Measurements from ENCODE around the gene CCDC191.

The CCDC191 gene, protein sequence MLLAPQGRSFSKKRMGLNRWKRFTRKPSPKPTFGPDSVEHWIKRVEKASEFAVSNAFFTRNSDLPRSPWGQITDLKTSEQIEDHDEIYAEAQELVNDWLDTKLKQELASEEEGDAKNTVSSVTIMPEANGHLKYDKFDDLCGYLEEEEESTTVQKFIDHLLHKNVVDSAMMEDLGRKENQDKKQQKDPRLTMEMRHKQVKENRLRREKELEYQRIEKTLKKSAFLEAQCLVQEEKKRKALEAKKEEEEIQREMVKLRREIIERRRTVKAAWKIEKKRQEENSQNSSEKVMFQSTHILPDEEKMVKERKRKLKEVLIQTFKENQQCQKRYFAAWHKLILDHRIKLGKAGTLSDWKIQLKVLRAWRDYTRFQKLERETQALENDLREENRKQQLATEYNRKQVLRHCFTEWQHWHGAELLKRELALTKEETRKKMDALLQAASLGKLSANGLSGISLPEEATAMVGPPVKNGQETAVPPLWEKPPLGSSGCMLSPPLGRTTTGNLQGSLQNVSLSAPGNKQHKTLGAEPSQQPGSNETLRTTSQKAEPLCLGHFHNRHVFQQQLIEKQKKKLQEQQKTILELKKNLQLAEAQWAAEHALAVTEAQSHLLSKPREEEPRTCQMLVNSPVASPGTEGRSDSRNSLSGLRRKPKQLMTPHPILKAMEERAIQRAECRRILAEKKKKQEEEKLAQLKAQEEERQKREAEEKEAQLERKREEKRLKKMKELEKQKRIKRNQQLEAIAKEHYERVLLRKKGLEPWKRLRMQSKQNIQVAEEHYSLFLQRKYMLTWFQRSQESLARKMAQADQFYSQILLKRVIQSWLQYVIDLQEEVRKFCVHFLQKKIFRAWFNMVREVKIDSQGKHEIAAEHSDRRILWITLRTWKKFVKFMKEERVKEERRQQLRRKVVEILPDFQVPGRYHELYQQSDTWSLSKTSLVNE

DNA sequence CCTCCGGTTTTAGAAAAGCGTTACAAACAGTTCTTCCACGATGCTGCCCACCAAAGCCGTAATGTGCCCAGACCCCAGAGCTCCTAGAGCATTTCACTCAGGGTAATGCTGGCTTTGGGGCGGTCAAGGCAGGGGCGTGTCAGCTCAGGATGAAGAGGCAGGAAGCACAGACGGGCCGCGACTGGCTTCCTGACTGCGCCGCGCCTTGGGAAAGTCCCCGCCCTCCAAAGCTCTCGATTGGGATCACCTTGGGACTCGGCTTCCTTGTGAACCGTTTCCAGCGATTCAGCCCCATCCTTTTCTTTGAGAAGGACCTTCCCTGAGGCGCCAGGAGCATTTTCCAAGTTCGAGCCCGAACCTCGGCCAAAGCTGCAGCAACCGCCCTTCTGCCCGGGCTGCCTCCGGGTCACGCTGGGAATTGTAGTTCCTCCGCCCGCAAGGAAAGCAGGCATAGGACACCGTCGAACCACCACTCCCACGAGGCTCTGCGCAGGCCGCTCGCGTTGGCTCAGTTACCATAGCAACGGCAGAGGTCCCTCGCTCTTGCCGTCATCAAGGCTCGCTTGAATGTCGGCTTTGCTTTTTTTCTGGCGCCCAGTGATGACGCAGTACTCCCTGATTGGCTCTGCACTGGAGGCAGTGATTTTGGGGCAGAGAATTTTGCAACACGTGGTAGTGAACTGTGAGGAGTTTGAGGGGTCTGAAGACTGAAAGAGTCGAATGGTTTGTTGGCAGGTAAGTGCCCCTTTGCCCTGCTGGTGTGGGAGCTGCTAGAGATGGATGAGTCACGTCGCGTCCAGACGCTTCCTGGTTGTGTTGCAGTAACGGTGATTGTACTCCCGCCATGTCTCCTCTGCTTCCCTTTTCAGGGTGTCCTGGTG lies at the start of gene CCDC191, which contains the start of gene QTRT2:
Gene CCDC191, minus strand, starts transcription at position 397 of the 881 bp plus-strand sequence. Its CDS starts 60 bp downstream, at position 337.
Gene QTRT2, plus strand, starts transcription at position 608 of the 881 bp plus-strand sequence. CDS start 8,521 bp downstream, outside the sequence.
- TF ChIP-seq, protein P1, sequence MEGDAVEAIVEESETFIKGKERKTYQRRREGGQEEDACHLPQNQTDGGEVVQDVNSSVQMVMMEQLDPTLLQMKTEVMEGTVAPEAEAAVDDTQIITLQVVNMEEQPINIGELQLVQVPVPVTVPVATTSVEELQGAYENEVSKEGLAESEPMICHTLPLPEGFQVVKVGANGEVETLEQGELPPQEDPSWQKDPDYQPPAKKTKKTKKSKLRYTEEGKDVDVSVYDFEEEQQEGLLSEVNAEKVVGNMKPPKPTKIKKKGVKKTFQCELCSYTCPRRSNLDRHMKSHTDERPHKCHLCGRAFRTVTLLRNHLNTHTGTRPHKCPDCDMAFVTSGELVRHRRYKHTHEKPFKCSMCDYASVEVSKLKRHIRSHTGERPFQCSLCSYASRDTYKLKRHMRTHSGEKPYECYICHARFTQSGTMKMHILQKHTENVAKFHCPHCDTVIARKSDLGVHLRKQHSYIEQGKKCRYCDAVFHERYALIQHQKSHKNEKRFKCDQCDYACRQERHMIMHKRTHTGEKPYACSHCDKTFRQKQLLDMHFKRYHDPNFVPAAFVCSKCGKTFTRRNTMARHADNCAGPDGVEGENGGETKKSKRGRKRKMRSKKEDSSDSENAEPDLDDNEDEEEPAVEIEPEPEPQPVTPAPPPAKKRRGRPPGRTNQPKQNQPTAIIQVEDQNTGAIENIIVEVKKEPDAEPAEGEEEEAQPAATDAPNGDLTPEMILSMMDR (IDR thresholded peaks at IDR 0.05; ENCODE audit: extremely low read depth, missing control alignments), result no peak
- peak; percentile 91 for DNase-seq (ENCODE audit: low spot score)

DNA sequence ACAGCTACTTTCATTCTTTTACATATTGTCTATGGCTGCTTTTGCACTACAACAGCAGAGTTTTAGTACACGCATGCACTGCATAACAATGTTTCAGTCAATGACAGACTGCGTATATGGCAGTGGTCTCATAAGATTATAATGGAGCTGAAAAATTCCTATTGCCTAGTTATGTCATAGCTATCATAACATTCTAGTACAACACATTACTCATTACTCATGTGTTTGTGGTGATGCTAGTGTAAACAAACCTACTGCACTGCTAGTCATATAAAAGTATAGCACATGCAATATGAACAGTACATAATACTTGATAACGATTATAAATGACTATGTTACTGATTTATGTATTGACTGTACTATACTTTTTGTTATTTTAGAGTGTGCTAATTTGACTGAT lies 48.1 kb upstream of the CCDC191 start:
- TF ChIP-seq, protein P1 (IDR thresholded peaks at IDR 0.05; ENCODE audit: extremely low read depth, missing control alignments), result no peak
- DNase-seq (ENCODE audit: low spot score), result no peak

DNA sequence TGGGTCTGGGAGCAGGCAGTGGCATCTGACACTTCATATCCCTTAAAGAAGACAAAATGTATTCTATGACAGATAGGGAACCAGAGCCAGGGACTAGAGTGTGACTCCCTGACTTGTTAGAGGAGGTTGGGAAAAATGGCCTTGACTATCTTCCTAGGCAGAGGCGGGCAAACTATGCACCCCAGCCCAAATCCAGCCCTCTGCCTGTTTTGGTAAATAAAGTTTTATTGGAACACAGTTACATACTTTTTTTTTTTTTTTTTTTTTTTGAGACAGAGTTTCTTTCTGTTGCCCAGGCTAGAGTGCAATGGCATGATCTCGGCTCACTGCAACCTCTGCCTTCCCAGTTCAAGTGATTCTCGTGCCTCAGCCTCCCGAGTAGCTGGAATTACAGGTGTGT lies 47.5 kb upstream of the CCDC191 start:
- TF ChIP-seq, protein P1 (IDR thresholded peaks at IDR 0.05; ENCODE audit: extremely low read depth, missing control alignments), result no peak
- no peak for DNase-seq (ENCODE audit: low spot score)

DNA sequence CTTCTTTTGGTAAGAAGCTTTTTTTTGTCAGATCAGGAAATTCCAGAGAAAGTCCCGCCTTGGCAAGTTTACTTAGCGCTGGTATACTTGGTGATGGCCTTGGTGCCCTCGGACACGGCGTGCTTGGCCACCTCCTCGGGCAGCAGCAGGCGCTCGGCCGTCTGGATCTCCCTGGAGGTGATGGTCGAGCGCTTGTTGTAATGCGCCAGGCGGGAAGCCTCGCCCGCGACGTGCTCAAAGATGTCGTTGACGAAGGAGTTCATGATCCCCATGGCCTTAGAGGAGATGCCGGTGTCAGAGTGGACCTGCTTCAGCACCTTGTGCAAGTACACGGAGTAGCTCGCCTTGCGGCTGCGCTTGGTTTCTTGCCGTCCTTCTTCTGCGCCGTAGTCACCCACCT lies 46.9 kb upstream of the CCDC191 start:
- DNase-seq (ENCODE audit: low spot score), result no peak
- TF ChIP-seq, protein P1 (IDR thresholded peaks at IDR 0.05; ENCODE audit: extremely low read depth, missing control alignments), result no peak

DNA sequence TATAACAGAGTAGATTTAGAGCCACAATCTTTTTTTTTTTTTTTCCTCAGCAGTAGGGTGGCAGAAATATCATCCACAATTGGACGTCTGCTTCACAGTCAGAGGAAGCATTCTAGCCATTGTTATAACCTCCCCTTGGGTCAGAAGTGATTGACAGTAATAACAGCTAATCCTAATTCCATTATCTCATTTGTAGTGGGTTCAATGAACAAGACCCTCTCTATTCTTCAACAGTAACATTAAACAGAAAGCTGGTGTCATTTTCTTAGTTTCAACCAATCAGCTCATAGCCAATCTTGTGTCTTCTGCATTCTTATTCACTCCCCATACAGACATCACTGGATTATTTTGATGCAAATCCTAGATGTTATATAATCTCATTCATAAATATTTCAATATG lies 44.8 kb upstream of the CCDC191 start:
- TF ChIP-seq, protein P1 (IDR thresholded peaks at IDR 0.05; ENCODE audit: extremely low read depth, missing control alignments), result no peak
- DNase-seq (ENCODE audit: low spot score), result no peak

DNA sequence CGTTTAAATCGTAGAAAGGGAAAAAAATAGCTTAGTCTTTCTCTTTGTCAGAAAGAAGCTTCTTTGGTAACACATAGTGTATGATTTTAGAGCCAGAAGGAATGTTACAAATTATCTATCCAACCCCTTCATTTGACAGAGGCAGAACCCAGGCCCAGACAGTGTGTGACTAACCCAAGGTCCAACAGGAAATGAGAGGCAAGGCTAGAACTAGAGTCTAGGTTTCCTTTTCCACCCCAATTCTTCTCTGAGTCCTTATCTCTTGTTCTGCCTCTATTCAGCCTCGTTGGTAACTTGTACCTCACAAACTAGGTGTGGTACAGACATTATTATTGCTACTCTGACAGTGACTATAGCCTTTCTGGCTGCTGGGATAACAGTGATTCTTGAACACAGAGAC lies 39.5 kb upstream of the CCDC191 start:
- TF ChIP-seq, protein P1 (IDR thresholded peaks at IDR 0.05; ENCODE audit: extremely low read depth, missing control alignments), result no peak
- DNase-seq (ENCODE audit: low spot score), result no peak

All from GM20000 (cell line).